Measurements from ENCODE around the gene USH2A.

- TF ChIP-seq POLR2A (IDR thresholded peaks at IDR 0.05), result no peak
- TF ChIP-seq, protein P1, sequence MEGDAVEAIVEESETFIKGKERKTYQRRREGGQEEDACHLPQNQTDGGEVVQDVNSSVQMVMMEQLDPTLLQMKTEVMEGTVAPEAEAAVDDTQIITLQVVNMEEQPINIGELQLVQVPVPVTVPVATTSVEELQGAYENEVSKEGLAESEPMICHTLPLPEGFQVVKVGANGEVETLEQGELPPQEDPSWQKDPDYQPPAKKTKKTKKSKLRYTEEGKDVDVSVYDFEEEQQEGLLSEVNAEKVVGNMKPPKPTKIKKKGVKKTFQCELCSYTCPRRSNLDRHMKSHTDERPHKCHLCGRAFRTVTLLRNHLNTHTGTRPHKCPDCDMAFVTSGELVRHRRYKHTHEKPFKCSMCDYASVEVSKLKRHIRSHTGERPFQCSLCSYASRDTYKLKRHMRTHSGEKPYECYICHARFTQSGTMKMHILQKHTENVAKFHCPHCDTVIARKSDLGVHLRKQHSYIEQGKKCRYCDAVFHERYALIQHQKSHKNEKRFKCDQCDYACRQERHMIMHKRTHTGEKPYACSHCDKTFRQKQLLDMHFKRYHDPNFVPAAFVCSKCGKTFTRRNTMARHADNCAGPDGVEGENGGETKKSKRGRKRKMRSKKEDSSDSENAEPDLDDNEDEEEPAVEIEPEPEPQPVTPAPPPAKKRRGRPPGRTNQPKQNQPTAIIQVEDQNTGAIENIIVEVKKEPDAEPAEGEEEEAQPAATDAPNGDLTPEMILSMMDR (IDR thresholded peaks at IDR 0.05), result no peak
Measured at GRCh38 chr1:215677112-215677511, 746.1 kb downstream of the USH2A start.

Data from prostate gland (tissue), 2 donors.